ENCODE results near the gene ATP6V1E1.

The ATP6V1E1 gene

GRCh38 chr22:17606496-17606895 lies 22.1 kb downstream of the ATP6V1E1 start:
- H3K27ac ChIP-seq: no peak overlapping the region
- H3K4me3 ChIP-seq (ENCODE audit: low read depth, low read length): no peak overlapping the region
- H3K36me3 ChIP-seq (replicated peaks): peaks cover 34% of the 10 kb centered on the region
- TF ChIP-seq, protein P1, sequence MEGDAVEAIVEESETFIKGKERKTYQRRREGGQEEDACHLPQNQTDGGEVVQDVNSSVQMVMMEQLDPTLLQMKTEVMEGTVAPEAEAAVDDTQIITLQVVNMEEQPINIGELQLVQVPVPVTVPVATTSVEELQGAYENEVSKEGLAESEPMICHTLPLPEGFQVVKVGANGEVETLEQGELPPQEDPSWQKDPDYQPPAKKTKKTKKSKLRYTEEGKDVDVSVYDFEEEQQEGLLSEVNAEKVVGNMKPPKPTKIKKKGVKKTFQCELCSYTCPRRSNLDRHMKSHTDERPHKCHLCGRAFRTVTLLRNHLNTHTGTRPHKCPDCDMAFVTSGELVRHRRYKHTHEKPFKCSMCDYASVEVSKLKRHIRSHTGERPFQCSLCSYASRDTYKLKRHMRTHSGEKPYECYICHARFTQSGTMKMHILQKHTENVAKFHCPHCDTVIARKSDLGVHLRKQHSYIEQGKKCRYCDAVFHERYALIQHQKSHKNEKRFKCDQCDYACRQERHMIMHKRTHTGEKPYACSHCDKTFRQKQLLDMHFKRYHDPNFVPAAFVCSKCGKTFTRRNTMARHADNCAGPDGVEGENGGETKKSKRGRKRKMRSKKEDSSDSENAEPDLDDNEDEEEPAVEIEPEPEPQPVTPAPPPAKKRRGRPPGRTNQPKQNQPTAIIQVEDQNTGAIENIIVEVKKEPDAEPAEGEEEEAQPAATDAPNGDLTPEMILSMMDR (IDR thresholded peaks at IDR 0.05; ENCODE audit: low read depth, low read length, missing control alignments): no peak
- H3K27me3 ChIP-seq (replicated peaks): no peaks in the 10 kb centered on the region
- in situ Hi-C loops (cut with HindIII; ENCODE audit: low pct_ligation_motif_present, low sequenced_read_pairs): no loop called here
- DNase-seq: no peak

DNA sequence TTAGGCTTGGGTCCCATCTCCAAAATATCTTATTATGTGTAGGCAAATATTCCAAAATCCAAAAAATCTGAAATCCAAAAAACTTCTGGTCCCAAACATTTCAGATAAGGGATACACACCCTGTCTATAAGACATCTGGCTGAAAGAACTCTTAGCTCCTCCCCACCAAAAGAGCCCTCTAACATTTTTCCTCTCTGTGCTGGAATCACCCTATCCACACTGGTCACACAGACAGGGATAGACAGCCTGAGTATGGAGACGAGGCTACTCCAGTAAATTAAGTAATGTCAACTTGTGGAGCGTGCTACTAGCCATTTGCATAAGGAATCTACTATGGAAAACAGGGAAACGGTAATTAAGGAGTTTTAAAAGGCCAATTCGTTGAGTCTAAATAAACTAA lies 24.9 kb downstream of the ATP6V1E1 start:
- Histone ChIP-seq H3K36me3 (replicated peaks) (peaks cover 41% of the 10 kb centered on the region), H3K4me3 (ENCODE audit: low read depth, low read length) (no peak overlapping the region), H3K27me3 (replicated peaks) (no peaks in the 10 kb centered on the region), H3K27ac (no peak overlapping the region)
- in situ Hi-C loops (cut with HindIII; ENCODE audit: low pct_ligation_motif_present, low sequenced_read_pairs): no loop called here
- TF ChIP-seq, protein P1 (IDR thresholded peaks at IDR 0.05; ENCODE audit: low read depth, low read length, missing control alignments): no peak
- DNase-seq: no peak

DNA sequence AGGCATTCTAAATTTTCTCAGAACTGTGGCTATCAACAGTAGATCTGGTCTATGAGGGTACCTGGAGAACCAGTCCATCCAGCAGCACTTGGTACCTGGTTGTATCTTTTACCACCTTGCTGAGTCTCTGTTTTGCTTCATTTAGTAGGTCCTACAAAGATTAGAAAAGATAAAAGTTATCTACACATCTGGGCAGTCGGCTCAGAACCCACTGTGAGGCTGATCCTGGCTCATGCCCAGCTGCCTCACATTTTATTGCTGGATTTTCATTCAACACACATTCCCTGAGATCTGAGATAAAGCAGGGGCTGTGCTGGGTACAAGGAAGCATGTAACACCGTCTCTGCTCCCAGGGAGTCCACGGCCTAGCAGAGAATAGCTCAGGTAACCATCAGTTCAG lies 27.5 kb downstream of the ATP6V1E1 start:
- in situ Hi-C loops (cut with HindIII; ENCODE audit: low pct_ligation_motif_present, low sequenced_read_pairs): no loop called here
- Histone ChIP-seq H3K4me3 (ENCODE audit: low read depth, low read length) (no peak overlapping the region), H3K27ac (no peak overlapping the region), H3K27me3 (replicated peaks) (no peaks in the 10 kb centered on the region), H3K36me3 (replicated peaks) (peaks cover 52% of the 10 kb centered on the region)
- DNase-seq: no peak
- TF ChIP-seq, protein P1 (IDR thresholded peaks at IDR 0.05; ENCODE audit: low read depth, low read length, missing control alignments): no peak

- no peak overlapping the region for H3K27ac ChIP-seq
- TF ChIP-seq, protein P1 (IDR thresholded peaks at IDR 0.05; ENCODE audit: low read depth, low read length, missing control alignments): no peak
- H3K4me3 ChIP-seq (ENCODE audit: low read depth, low read length): no peak overlapping the region
- H3K36me3 ChIP-seq (replicated peaks): peaks cover 72% of the 10 kb centered on the region
- H3K27me3 ChIP-seq (replicated peaks): no peaks in the 10 kb centered on the region
- no peak for DNase-seq
- in situ Hi-C loops (cut with HindIII; ENCODE audit: low pct_ligation_motif_present, low sequenced_read_pairs): no loop called here
These were observed 30.2 kb downstream of the ATP6V1E1 start for GRCh38 chr22:17598318-17598717.

- Histone ChIP-seq H3K4me3 (ENCODE audit: low read depth, low read length) (no peak overlapping the region), H3K27ac (no peak overlapping the region), H3K36me3 (replicated peaks) (peaks cover 83% of the 10 kb centered on the region), H3K27me3 (replicated peaks) (no peaks in the 10 kb centered on the region)
- DNase-seq: no peak
- TF ChIP-seq, protein P1 (IDR thresholded peaks at IDR 0.05; ENCODE audit: low read depth, low read length, missing control alignments): no peak
- in situ Hi-C loops (cut with HindIII; ENCODE audit: low pct_ligation_motif_present, low sequenced_read_pairs): no loop called here
These were observed 31.3 kb downstream of the ATP6V1E1 start for GRCh38 chr22:17597217-17597616.

GRCh38 chr22:17596226-17596625 lies 32.3 kb downstream of the ATP6V1E1 start:
- TF ChIP-seq, protein P1 (IDR thresholded peaks at IDR 0.05; ENCODE audit: low read depth, low read length, missing control alignments): no peak
- H3K4me3 ChIP-seq (ENCODE audit: low read depth, low read length): no peak overlapping the region
- peaks cover 88% of the 10 kb centered on the region for H3K36me3 ChIP-seq (replicated peaks)
- in situ Hi-C loops (cut with HindIII; ENCODE audit: low pct_ligation_motif_present, low sequenced_read_pairs): no loop called here
- no peak overlapping the region for H3K27ac ChIP-seq
- DNase-seq: no peak
- H3K27me3 ChIP-seq (replicated peaks): no peaks in the 10 kb centered on the region
